Peyer's patch (tissue), 4 donors: ENCODE measurements around the gene SUPT3H.

Source experiments
- CTCF ChIP-seq, 6 experiments: fragments of 450-650 bp in 4 of 6; fragments of 200-600 bp in 2 of 6; sonication (generic) in 1 of 6; IDR thresholded peaks; one replicate each; pipeline ENCODE4 v1.5.1; 2017 to 2019; ENCODE audit warnings: antibody characterized with exemption in 6 of 6, mild to moderate bottlenecking in 3 of 6, moderate library complexity in 1 of 6
- POLR2A ChIP-seq, 2 donors: fragments of 450-650 bp; IDR thresholded peaks; one replicate each; pipeline ENCODE4 v1.5.1; 2017; ENCODE audit warnings: antibody characterized with exemption in 2 of 2, mild to moderate bottlenecking in 2 of 2, moderate library complexity in 2 of 2

GRCh38 chr6:45369870-45370269 lies 7.9 kb downstream of the SUPT3H start:
- TF ChIP-seq POLR2A (IDR thresholded peaks at IDR 0.05) (no peak), CTCF (IDR thresholded peaks at IDR 0.05) (no peak)
